ENCODE data around the gene GPR15.

Gene GPR15

GRCh38 chr3:98519351-98519750 lies 12.4 kb upstream of the GPR15 start:
- no peak overlapping the region for H3K27ac ChIP-seq
- H3K36me3 ChIP-seq (ENCODE audit: control insufficient read depth, insufficient read depth, low read length) = no peaks in the 10 kb centered on the region
- H3K9me3 ChIP-seq (ENCODE audit: control insufficient read depth, low read length) = no peaks in the 10 kb centered on the region
- no peak overlapping the region for H3K4me2 ChIP-seq (ENCODE audit: low read length)
- no peak overlapping the region for H3K4me3 ChIP-seq (ENCODE audit: low read depth, low read length)
- H3K4me1 ChIP-seq = peaks cover 6% of the 10 kb centered on the region
- H3K27me3 ChIP-seq (ENCODE audit: control insufficient read depth, insufficient read depth, low read length) = no peaks in the 10 kb centered on the region
- no peak overlapping the region for H2AFZ ChIP-seq
- no peak for TF ChIP-seq CTCF (IDR thresholded peaks at IDR 0.05)
- H3K79me2 ChIP-seq = peaks cover 3% of the 10 kb centered on the region
- no peak overlapping the region for H3K9ac ChIP-seq

GRCh38 chr3:98521897-98522543 lies 9.8 kb upstream of the GPR15 start:
- TF ChIP-seq CTCF (IDR thresholded peaks at IDR 0.05) = no peak
- no peaks in the 10 kb centered on the region for H3K9me3 ChIP-seq (ENCODE audit: control insufficient read depth, low read length)
- H3K9ac ChIP-seq = peak overlapping the region; percentile 1
- peak overlapping the region; percentile 54 for H2AFZ ChIP-seq
- H3K36me3 ChIP-seq (ENCODE audit: control insufficient read depth, insufficient read depth, low read length) = no peaks in the 10 kb centered on the region
- no peaks in the 10 kb centered on the region for H3K27me3 ChIP-seq (ENCODE audit: control insufficient read depth, insufficient read depth, low read length)
- H3K27ac ChIP-seq = peak overlapping the region; percentile 78
- peak overlapping the region; percentile 87 for H3K4me3 ChIP-seq (ENCODE audit: low read depth, low read length)
- peak overlapping the region; percentile 85 for H3K4me2 ChIP-seq (ENCODE audit: low read length)
- H3K4me1 ChIP-seq = peaks cover 6% of the 10 kb centered on the region
- peaks cover 3% of the 10 kb centered on the region for H3K79me2 ChIP-seq

- Histone ChIP-seq H3K4me1 (peaks cover 6% of the 10 kb centered on the region), H3K4me2 (ENCODE audit: low read length) (peak within 1 kb of the TSS; percentile 85), H2AFZ (peak within 1 kb of the TSS; percentile 54), H3K36me3 (ENCODE audit: control insufficient read depth, insufficient read depth, low read length) (no peaks in the 10 kb centered on the region), H3K4me3 (ENCODE audit: low read depth, low read length) (peak within 1 kb of the TSS; percentile 87), H3K79me2 (peaks cover 3% of the 10 kb centered on the region), H3K9ac (peak within 1 kb of the TSS; percentile 1), H3K27ac (peak within 1 kb of the TSS; percentile 78), H3K27me3 (ENCODE audit: control insufficient read depth, insufficient read depth, low read length) (no peaks in the 10 kb centered on the region), H3K9me3 (ENCODE audit: control insufficient read depth, low read length) (no peaks in the 10 kb centered on the region)
- no peak for TF ChIP-seq CTCF (IDR thresholded peaks at IDR 0.05)
Observed at GRCh38 chr3:98522544-98523281, 9.1 kb upstream of the GPR15 start, which contains the start of gene CLDND1. CLDND1 (minus strand) TSS chr3:98522902; CDS start chr3:98521424, 1,478 bp downstream.

GRCh38 chr3:98525494-98525893 lies 6.3 kb upstream of the GPR15 start:
- Histone ChIP-seq H3K9me3 (ENCODE audit: control insufficient read depth, low read length) (no peaks in the 10 kb centered on the region), H3K27ac (no peak overlapping the region), H3K4me2 (ENCODE audit: low read length) (no peak overlapping the region), H3K79me2 (peaks cover 3% of the 10 kb centered on the region), H3K27me3 (ENCODE audit: control insufficient read depth, insufficient read depth, low read length) (no peaks in the 10 kb centered on the region), H3K4me1 (peaks cover 6% of the 10 kb centered on the region), H3K4me3 (ENCODE audit: low read depth, low read length) (no peak overlapping the region), H3K9ac (no peak overlapping the region), H3K36me3 (ENCODE audit: control insufficient read depth, insufficient read depth, low read length) (no peaks in the 10 kb centered on the region), H2AFZ (no peak overlapping the region)
- TF ChIP-seq CTCF (IDR thresholded peaks at IDR 0.05) = no peak

All from parathyroid adenoma (tissue), 2 donors.